H9 (cell line): ENCODE data around the gene CYP24A1. TPM values are rescaled to one million over a fixed set of nuclear protein-coding genes. Genes with fewer than 3 reads are reported as not detected.

Experiments
- DNase-seq: peaks from one replicate; pipeline ENCODE4 v3.0.0-alpha.2; 2017
- H2AFZ ChIP-seq: one replicate; pipeline ENCODE4 v1.6.1; 2013; ENCODE audit warnings: mild to moderate bottlenecking, low read length, control low read depth, moderate library complexity
- H2AK5ac ChIP-seq: 2 replicates; pipeline ENCODE4 v1.6.1; 2013; ENCODE audit warnings: low read length, control low read depth, mixed read lengths; ENCODE audit not compliant: insufficient read length
- H2BK120ac ChIP-seq: one replicate; pipeline ENCODE4 v1.6.1; 2013; ENCODE audit warnings: low read depth, mild to moderate bottlenecking, low read length, control low read depth, inconsistent platforms; ENCODE audit not compliant: poor library complexity, severe bottlenecking
- H2BK12ac ChIP-seq: 2 replicates; pipeline ENCODE4 v1.6.1; 2013; ENCODE audit warnings: low read length, control low read depth, mixed read lengths, low read depth; ENCODE audit not compliant: insufficient read length
- H2BK15ac ChIP-seq: 2 replicates; pipeline ENCODE4 v1.6.1; 2013; ENCODE audit warnings: low read depth, low read length, control low read depth
- H2BK20ac ChIP-seq: one replicate; pipeline ENCODE4 v1.6.1; 2013; ENCODE audit warnings: low read depth, mild to moderate bottlenecking, low read length, control low read depth, inconsistent platforms; ENCODE audit not compliant: poor library complexity, severe bottlenecking
- H2BK5ac ChIP-seq: 2 replicates; pipeline ENCODE4 v1.6.1; 2013; ENCODE audit warnings: low read length, control low read depth, mixed read lengths; ENCODE audit not compliant: insufficient read length
- H3K14ac ChIP-seq: 2 replicates; pipeline ENCODE4 v1.6.1; 2013; ENCODE audit warnings: low read length, control low read depth; ENCODE audit not compliant: insufficient read depth
- H3K18ac ChIP-seq: 2 replicates; pipeline ENCODE4 v1.6.1; 2013; ENCODE audit warnings: low read depth, mild to moderate bottlenecking, mixed read lengths, low read length, control low read depth; ENCODE audit not compliant: insufficient read length
- H3K23ac ChIP-seq: 2 replicates; pipeline ENCODE4 v1.6.1; 2013; ENCODE audit warnings: low read length, control low read depth, mixed read lengths, low read depth; ENCODE audit not compliant: insufficient read length
- H3K23me2 ChIP-seq: 2 replicates; pipeline ENCODE4 v1.6.1; 2013; ENCODE audit warnings: low read depth, mild to moderate bottlenecking, mixed read lengths, low read length, control low read depth; ENCODE audit not compliant: insufficient read length, poor library complexity, severe bottlenecking
- H3K27ac ChIP-seq: 2 replicates; pipeline ENCODE4 v1.5.1; 2013; ENCODE audit warnings: low read length, control low read depth, mixed read lengths, low read depth; ENCODE audit not compliant: insufficient read length
- H3K27me3 ChIP-seq: 2 replicates; pipeline ENCODE4 v1.6.1; 2013; ENCODE audit warnings: low read length, control low read depth, inconsistent platforms; ENCODE audit not compliant: insufficient read depth
- H3K4ac ChIP-seq: 2 replicates; pipeline ENCODE4 v1.6.1; 2013; ENCODE audit warnings: low read depth, mild to moderate bottlenecking, control low read depth, inconsistent platforms, low read length, moderate library complexity
- H3K4me1 ChIP-seq: 2 replicates; pipeline ENCODE4 v1.6.1; 2013; ENCODE audit warnings: low read length, control low read depth, inconsistent platforms; ENCODE audit not compliant: insufficient read depth
- H3K4me2 ChIP-seq: 2 replicates; pipeline ENCODE4 v1.6.1; 2013; ENCODE audit warnings: low read length, control low read depth, mixed read lengths; ENCODE audit not compliant: insufficient read length, insufficient read depth
- H3K56ac ChIP-seq: 2 replicates; pipeline ENCODE4 v1.6.1; 2013; ENCODE audit warnings: low read depth, mild to moderate bottlenecking, mixed read lengths, low read length, control low read depth; ENCODE audit not compliant: insufficient read length
- H3K79me1 ChIP-seq: 2 replicates; pipeline ENCODE4 v1.6.1; 2013; ENCODE audit warnings: low read depth, mild to moderate bottlenecking, moderate library complexity, low read length, control low read depth, inconsistent platforms; ENCODE audit not compliant: insufficient read depth, poor library complexity, severe bottlenecking
- H3K79me2 ChIP-seq: 2 replicates; pipeline ENCODE4 v1.6.1; 2013; ENCODE audit warnings: low read length, control low read depth, inconsistent platforms; ENCODE audit not compliant: insufficient read depth
- H3K9ac ChIP-seq: 2 replicates; pipeline ENCODE4 v1.6.1; 2013; ENCODE audit warnings: low read length, control low read depth, mixed read lengths; ENCODE audit not compliant: insufficient read length; ENCODE audit errors: extremely low read depth
- H3K9me3 ChIP-seq: one replicate; pipeline ENCODE4 v1.6.1; 2013; ENCODE audit warnings: low read depth, low read length, inconsistent platforms; ENCODE audit not compliant: control insufficient read depth
- H3T11ph ChIP-seq: one replicate; pipeline ENCODE4 v1.6.1; 2013; ENCODE audit warnings: mild to moderate bottlenecking, low read length, control low read depth, inconsistent platforms
- H4K20me1 ChIP-seq: one replicate; pipeline ENCODE4 v1.6.1; 2013; ENCODE audit not compliant: control insufficient read depth, insufficient read length, insufficient read depth
- H4K5ac ChIP-seq: 2 replicates; pipeline ENCODE4 v1.6.1; 2013; ENCODE audit warnings: low read depth, mild to moderate bottlenecking, mixed read lengths, low read length, control low read depth; ENCODE audit not compliant: insufficient read length
- H4K8ac ChIP-seq: replicated peaks from 2 replicates; pipeline ENCODE4 v1.6.1; 2013; ENCODE audit warnings: low read length, control low read depth, mixed read lengths, low read depth; ENCODE audit not compliant: insufficient read length
- H4K91ac ChIP-seq: 2 replicates; pipeline ENCODE4 v1.6.1; 2013; ENCODE audit warnings: low read depth, mild to moderate bottlenecking, moderate library complexity, mixed read lengths, low read length, control low read depth; ENCODE audit not compliant: insufficient read length
- H3K27ac Mint-ChIP-seq, 3 experiments: 2 replicates in 2 of 3; 3 replicates in 1 of 3; pipeline ENCODE4 v1.8.0; 2020 to 2021; ENCODE audit warnings: mixed read lengths in 3 of 3, mild to moderate bottlenecking in 1 of 3, moderate library complexity in 1 of 3
- H3K27me3 Mint-ChIP-seq: 2 replicates; pipeline ENCODE4 v1.8.0; 2021; ENCODE audit warnings: low read depth, mild to moderate bottlenecking, moderate library complexity, mixed read lengths
- H3K36me3 Mint-ChIP-seq, 3 experiments: 2 replicates in 2 of 3; 3 replicates in 1 of 3; pipeline ENCODE4 v1.8.0; 2020 to 2021; ENCODE audit warnings: low read depth in 3 of 3, mixed read lengths in 3 of 3; ENCODE audit not compliant: insufficient read depth in 1 of 3
- H3K4me1 Mint-ChIP-seq, 2 experiments: 2 replicates each; pipeline ENCODE4 v1.8.0; 2020; ENCODE audit warnings: mixed read lengths in 2 of 2
- H3K4me3 Mint-ChIP-seq, 2 experiments: 2 replicates in 1 of 2; 3 replicates in 1 of 2; pipeline ENCODE4 v1.8.0; 2020 to 2021; ENCODE audit warnings: mild to moderate bottlenecking in 2 of 2, mixed read lengths in 2 of 2, moderate library complexity in 1 of 2
- H3K9me3 Mint-ChIP-seq, 2 experiments: 2 replicates in 1 of 2; 3 replicates in 1 of 2; pipeline ENCODE4 v1.8.0; 2020; ENCODE audit warnings: mild to moderate bottlenecking in 2 of 2, mixed read lengths in 2 of 2, moderate library complexity in 1 of 2
- CTCF ChIP-seq: fragments of 200-600 bp; sonication (generic); conservative IDR thresholded peaks from 3 replicates; pipeline ENCODE4 v1.8.0; 2021; ENCODE audit warnings: antibody characterized with exemption, mild to moderate bottlenecking
- WGBS: extraction: QIAGEN DNeasy Blood & Tissue Kit; methylation state at CpG from one replicate; pipeline ENCODE4 v1.1.7; 2013; ENCODE audit warnings: missing lambda C conversion rate, low lambda C conversion rate, mixed read lengths; ENCODE audit not compliant: insufficient read length; ENCODE audit errors: extremely low coverage; 5-methylcytosine and 5-hydroxymethylcytosine counted together
- total RNA-seq: library from RNA; stranded (reverse); gene quantifications from 2 replicates; pipeline ENCODE4 v1.2.1, GENCODE V29; 2021

Gene CYP24A1
- total RNA-seq, 1 experiment from 2014 or later = not detected

DNA sequence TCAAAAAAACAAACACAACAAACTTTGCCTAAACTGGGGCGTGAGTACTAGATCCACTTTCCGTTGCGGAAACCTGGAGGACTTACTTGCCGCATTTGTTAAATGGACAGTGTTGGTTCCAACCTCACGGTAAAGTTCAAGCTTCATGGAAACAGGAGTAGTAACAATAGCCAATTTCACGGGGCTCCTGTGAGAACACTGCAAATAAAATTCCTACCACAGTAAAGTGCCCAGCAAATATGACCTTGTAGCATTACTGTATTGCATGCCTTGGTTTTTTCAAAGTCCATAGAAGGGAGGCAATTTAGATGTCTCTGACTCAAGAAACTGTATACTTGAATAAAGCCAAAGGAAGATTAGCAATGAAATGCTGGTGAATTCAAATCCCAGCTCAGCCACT is 3.6 kb upstream of the CYP24A1 start:
- H3K27me3 ChIP-seq = peaks cover 23% of the 10 kb centered on the region
- no peak overlapping the region for H3K4ac ChIP-seq
- no peak overlapping the region for H3K27ac ChIP-seq
- H4K20me1 ChIP-seq = no peaks in the 10 kb centered on the region
- Mint-ChIP-seq H3K27ac (no peak overlapping the region), H3K9me3 (peaks cover 0 to 2% of the 10 kb centered on the region in 2 experiments; a peak in 1 of 5 replicates), H3K4me1 (peaks cover 18 to 22% of the 10 kb centered on the region in 2 experiments), H3K4me3 (no peak overlapping the region), H3K36me3 (no peaks in the 10 kb centered on the region), H3K27me3 (peaks cover 48% of the 10 kb centered on the region)
- H3K14ac ChIP-seq = no peak overlapping the region
- H3K9ac ChIP-seq = no peak overlapping the region
- no peak overlapping the region for H4K8ac ChIP-seq
- no peak overlapping the region for H2BK20ac ChIP-seq
- no peak for DNase-seq
- peaks cover 23% of the 10 kb centered on the region for H3K23me2 ChIP-seq
- H3K56ac ChIP-seq = no peak overlapping the region
- H2AFZ ChIP-seq = no peak overlapping the region
- no peaks in the 10 kb centered on the region for H3K9me3 ChIP-seq
- H2BK15ac ChIP-seq = no peak overlapping the region
- no peak overlapping the region for H2BK12ac ChIP-seq
- no peak overlapping the region for H2BK5ac ChIP-seq
- no peak overlapping the region for H4K5ac ChIP-seq
- H2AK5ac ChIP-seq = no peak overlapping the region
- H3K18ac ChIP-seq = no peak overlapping the region
- H3K4me2 ChIP-seq = no peak overlapping the region
- TF ChIP-seq CTCF = no peak
- no peak overlapping the region for H2BK120ac ChIP-seq
- H3K4me1 ChIP-seq = no peaks in the 10 kb centered on the region
- H3K23ac ChIP-seq = no peak overlapping the region
- H3K79me2 ChIP-seq = no peaks in the 10 kb centered on the region
- WGBS = no CpG with 5 or more reads among the region's 6 CpGs
- H4K91ac ChIP-seq = no peak overlapping the region
- H3K79me1 ChIP-seq = no peaks in the 10 kb centered on the region
- no peak overlapping the region for H3T11ph ChIP-seq
